ENCODE data around the gene OR1N2. TPM values are rescaled to one million over a fixed set of nuclear protein-coding genes. Genes with fewer than 3 reads are reported as not detected.
"Not testable (repeated sequence)": the region's sequence is repeated elsewhere in the genome, so short reads cannot be mapped to it uniquely, and the experiment has no call there.

The OR1N2 gene, protein sequence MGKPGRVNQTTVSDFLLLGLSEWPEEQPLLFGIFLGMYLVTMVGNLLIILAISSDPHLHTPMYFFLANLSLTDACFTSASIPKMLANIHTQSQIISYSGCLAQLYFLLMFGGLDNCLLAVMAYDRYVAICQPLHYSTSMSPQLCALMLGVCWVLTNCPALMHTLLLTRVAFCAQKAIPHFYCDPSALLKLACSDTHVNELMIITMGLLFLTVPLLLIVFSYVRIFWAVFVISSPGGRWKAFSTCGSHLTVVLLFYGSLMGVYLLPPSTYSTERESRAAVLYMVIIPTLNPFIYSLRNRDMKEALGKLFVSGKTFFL
- not detected for polyA plus RNA-seq (ENCODE audit: insufficient read length in 3 of 3)
- long read RNA-seq, donor 1: 0 reads
- long read RNA-seq, donor 2: 0 reads
- long read RNA-seq, donor 3: 0 reads
- long read RNA-seq, donor 4: 0 reads
- long read RNA-seq, donor 5: 0 reads
- long read RNA-seq, donor 6: 0 reads
- long read RNA-seq, donor 7: 0 reads
- long read RNA-seq, donor 8: 0 reads
- long read RNA-seq, donor 9: 0 reads
- long read RNA-seq, donor 10: 0 reads
- long read RNA-seq, donor 11: 0 reads
- long read RNA-seq, donor 12: 0 reads
- long read RNA-seq, donor 13: 0 reads
- long read RNA-seq, donor 14: 0 reads
- long read RNA-seq, donor 15: 0 reads
- long read RNA-seq, donor 16: 0 reads

DNA sequence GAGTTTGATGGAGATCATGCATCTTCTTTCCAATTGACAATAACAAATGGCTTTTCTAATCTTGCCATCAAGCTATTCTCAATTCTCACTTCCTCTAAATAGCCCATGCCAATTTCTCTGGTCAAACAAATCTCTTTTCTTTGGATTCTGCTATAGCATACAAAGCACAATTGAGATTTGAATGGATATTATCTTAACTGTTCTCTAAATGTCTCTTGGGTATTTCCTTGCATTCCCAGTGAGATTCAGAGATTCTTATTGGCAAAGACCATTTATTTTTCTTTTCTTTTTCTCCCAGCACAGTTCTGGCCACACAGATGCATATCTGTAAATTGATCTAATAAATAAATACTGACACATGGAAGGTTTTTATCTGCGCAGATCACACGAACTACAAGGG is at the start of gene OR1N2:
TSS of gene OR1N2 (plus strand) at position 301 of the 400 bp plus-strand sequence. CDS start 100 bp downstream, outside the sequence.
- no peak for DNase-seq

DNA sequence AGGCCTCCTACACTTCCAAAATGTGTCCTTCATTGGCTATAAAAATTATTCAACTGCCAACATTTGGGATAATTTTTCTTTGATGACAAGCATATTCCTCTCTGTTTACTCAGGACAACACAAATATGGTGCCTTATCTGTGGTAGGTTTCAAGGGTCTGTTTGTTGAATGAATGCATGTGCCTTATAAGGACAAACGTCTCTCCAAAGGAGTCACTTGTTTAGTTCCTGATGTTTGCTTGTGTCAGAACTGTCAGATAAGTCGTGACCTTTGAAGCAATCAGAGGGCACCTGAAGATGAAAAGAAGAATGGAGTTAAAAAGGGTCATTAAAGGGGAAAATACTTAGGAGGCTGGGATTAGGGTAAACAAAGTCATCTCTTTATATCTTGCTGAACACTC is 45.9 kb upstream of the OR1N2 start:
- no peak for DNase-seq

DNA sequence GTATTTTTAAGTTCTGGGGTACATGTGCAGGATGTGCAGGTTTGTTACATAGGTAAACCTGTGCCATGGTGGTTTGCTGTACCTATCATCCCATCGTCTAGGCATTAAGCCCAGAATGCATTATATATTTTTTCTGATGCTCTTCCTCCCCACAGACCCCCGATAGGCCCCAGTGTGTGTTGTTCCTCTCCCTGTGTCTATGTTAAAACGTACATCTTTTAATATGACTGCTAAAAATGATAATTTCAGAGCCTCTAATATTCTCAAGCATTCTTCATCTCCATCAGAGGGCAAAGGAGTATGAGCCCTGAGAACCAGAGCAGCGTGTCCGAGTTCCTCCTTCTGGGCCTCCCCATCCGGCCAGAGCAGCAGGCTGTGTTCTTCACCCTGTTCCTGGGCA is 42.4 kb upstream of the OR1N2 start, which contains the start of gene OR1J2:
TSS of gene OR1J2 (plus strand) at position 301 of the 400 bp plus-strand sequence. CDS start at position 301, 0 bp downstream.
- DNase-seq: no peak

DNA sequence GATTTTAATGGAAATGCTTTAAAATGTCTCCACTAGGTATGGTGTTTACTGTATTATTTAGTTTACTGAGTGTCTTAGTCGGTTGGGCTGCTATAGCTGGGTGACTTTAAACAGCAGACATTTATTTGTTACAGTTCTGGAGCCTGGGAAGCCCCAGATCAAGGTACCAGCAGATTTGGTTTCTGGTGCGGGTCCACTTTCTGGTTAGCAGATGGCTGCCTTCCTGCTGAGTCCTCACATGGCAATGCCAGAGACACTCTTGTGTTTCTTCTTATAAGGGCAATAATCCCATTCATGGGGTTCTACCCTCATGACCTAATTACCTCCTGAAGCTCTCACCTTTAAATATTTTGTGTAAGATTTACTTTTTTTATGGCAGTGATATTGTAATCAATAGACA is 34.7 kb upstream of the OR1N2 start:
- DNase-seq: no peak

DNA sequence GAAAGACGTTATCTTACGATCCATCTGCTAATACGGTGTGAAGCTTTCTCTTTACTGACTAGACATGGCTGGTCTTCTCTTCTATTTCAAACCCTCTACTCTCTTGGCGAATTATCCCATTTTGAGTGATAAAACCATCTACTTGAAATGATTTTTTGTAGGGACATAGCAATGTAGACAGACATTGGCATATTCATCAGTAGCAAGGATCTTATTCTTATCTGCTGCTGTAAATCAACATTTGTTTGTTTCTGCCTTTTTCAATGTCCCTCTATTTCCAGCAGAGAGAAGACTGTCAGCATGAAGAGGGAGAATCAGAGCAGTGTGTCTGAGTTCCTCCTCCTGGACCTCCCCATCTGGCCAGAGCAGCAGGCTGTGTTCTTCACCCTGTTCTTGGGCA is 34.1 kb upstream of the OR1N2 start, which contains the start of gene OR1J4:
TSS of gene OR1J4 (plus strand) at position 301 of the 400 bp plus-strand sequence. CDS start at position 301, 0 bp downstream.
- DNase-seq: no peak

DNA sequence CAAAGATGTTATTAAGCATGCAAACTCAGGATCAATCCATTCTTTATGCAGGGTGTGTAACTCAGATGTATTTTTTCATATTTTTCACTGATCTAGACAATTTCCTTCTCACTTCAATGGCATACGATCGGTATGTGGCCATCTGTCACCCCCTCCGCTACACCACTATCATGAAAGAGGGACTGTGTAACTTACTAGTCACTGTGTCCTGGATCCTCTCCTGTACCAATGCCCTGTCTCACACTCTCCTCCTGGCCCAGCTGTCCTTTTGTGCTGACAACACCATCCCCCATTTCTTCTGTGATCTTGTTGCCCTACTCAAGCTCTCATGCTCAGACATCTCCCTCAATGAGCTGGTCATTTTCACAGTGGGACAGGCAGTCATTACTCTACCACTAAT is 33.5 kb upstream of the OR1N2 start:
- DNase-seq: no peak

DNA sequence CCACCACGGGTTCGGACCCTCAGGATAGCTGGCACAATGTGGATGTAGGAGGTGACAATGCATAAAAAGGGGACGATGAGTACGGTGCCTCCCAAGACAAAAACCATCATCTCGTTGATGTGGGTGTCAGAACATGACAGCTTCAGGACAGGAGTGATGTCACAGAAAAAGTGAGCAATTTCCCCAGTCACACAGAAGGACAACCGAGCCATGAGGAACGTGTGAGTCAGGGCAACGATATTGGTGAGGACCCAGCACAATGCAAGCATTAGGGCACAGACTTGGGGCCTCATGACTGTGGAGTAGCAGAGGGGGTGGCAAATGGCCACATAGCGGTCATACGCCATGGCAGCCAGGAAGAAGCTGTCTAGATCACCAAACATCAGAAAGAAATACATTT is 26.3 kb upstream of the OR1N2 start:
- no peak for DNase-seq

DNA sequence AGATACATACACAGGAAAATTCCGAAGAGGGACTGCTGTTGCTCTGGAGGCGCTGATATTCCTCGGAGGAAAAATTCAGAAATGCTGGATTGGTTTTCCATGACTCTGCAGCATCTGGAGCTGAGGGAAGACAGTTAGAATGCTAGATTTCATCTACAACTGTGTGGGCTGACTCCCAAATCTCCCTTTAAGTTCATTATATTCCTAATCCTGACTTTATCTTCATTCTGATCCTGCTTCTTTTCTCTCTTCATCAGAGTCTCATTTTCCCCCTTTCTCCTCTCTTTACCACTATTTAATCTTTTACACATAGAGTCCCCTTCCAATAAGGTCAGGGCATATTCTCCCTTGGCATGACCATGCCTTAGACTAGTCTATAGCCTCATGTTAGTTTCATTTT is 25.7 kb upstream of the OR1N2 start, which contains the start of gene OR1N1:
TSS of gene OR1N1 (minus strand) at position 101 of the 400 bp plus-strand sequence. CDS start at position 101, 0 bp downstream.
- no peak for DNase-seq

DNA sequence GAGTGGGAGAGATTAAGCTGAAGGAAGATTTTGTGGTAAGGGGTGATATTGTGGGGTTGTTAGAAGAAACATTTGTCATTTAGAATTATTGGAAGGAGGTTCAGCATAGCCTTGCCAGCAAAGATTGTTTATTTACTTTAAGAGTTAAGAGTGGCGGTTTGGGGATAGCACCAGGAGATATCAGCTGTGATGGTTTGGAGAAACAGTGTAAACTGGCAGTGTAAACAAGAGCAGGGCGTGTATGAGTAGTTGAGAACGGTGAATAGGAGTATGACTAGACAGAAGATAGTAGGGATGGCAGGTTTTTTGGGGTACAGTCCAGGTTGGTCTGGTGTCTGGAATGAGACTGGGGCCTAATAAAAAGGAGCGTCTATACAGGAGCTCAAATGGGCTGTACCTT is 21.8 kb upstream of the OR1N2 start:
- DNase-seq: not testable (repeated sequence)

DNA sequence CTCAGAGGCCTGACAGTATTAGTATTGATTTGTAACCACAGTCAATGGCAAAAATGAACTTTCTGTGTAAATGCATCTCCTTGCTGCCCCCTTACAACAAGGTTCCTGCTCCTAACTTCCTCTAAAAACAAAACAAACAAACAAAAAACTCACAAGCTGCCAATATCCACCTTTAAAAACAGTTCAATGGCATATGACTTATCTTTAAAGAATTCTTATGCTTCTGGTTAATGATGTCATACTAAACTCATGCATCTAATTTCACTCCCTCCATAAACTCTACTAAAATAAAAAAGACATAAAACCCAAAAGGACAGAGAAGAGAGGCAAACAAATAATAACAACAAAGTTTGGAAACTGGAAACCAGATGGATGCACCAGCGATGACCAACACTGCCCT is 16.8 kb upstream of the OR1N2 start:
- DNase-seq: no peak

DNA sequence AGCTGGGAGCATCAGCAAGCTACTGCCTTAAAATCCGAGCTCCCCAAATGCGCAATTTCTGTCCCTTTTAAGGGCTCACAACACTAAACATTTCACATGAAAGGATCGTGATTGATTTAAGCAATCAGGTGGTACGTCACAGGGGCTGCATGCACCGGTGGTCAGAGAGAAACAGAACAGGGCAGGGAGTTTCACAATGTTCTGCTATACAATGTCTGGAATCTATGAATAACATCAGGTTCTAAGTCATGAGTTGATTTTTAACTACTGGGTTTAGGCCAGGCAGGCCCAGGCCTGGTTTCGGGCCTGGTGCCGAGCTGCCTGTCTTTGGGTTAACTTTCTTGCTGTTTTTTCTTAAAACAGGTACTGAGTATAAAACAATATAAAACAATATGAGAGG is 15.8 kb upstream of the OR1N2 start:
- not testable (repeated sequence) for DNase-seq

DNA sequence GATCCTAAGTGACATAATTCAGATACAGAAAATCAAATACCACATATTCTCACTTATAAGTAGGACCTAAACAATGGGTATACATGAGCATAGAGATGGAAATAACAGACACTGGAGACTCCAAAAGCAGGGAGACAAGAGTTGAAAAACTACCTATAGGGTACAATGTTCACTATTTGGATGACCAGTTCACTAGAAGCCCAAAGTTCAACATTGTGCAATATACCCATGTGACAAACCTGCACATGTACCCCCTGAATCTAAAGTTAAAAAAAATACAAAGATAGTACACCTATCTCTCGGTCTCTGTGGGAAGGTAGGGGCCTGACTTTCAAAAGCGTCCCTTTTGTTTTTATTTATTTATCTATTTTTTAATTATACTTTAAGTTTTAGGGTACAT is 14.2 kb upstream of the OR1N2 start:
- DNase-seq: no peak

DNA sequence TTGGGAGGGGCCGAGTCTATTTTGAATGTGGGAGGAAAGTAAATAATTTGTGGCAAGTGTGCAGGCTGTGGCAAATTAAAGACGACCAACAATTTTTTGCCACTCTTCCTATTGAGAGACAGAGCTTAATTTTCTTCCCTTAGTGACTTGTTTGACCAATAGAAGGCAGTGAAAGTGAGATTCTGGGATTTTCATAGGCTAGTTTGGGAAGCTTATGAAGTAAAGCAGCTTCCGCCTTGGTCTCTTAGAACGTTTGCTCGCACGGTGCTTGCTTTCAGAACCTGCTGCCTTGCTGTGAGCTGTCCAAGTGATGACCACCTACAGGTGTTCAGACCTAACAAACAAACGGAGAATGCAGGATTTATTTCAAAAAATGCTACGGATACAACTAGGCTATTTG is 6.7 kb upstream of the OR1N2 start:
- no peak for DNase-seq

DNA sequence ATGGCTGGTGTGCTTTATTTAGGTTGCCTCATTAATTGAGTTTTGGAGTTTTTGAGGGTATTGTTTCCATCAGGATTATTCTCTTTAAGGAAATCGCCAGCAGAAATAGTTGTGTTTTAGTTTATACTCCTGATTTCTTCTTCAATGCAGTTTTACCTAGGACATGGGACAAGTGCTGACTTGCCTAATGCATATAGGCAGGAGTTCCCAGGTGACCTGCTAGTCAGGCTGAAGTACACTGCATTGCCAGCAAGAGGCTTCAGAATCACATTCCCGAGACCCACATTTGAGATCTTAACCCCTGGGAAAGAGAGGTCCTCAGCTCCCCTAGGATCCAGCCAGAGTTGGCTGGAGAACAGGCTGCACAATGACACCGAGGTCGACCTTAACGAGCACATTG is 1.5 kb upstream of the OR1N2 start:
- DNase-seq: no peak

DNA sequence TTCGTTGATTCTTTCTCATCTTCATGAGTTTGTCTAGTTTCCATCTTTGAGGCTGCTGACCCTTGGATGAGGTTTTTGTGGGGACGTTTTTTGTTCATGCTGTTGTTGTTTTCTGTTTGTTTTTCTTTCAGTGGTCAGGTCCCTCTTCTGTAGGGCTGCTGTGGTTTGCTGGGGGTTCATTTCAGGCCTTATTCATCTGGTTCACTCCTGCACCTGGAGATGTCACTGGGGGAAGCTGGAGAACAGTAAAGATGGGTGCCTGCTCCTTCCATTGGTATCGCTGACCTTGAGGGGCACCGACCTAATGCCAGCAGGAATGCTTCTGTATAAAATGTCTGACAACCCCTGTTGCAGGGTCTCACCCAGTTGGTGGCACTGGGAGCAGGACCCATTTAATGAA is 8.5 kb downstream of the OR1N2 start:
- no peak for DNase-seq

DNA sequence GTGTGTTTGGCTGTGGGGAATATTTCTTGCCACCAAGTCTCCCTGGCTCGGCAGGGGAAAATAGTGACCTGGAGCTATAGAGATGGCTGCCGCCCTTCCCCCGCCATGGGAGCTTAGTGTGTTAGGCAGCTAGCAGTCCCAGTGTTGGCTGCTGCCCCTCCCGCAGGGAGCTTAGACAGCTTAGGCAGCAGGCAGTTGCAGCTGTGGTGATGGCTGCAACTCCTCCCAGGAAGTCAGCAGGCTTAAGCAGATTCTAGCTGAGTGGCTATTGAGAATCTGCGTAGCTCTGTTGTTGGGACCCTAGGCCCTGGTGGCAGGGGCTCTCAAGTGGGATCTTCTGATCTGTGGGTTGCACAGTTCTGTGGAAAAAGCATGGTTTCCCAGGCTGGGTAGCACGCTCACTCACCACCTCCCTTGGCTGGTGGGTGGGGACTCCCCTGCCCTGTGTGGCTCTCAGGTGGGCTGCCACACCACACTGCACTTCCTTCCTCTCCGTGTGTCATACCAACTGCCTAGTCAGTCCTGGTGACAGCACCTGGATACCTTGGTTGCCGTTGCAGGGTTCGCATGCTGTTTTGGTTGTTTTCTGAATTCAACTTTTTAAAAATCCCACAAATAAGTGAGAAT is 9.3 kb downstream of the OR1N2 start:
- no peak for DNase-seq

DNA sequence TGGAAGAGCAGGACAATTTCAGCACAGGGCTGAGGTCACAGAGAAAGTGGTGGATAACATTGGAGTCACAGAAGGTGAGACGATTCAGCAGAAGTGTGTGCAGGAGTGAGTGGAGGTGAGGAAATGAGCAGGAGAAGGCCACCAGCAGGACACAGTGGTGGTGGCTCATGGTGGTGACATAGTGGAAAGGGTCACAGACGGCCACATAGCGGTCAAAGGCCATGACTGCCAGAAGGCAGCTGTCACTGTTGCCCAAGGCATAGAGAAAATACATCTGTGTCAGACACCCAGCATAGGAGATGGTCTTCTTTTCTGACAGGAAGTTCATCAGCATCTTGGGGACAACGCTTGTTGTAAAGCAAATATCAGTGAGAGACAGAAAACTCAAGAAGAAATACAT is 15.0 kb downstream of the OR1N2 start:
- DNase-seq: no peak

DNA sequence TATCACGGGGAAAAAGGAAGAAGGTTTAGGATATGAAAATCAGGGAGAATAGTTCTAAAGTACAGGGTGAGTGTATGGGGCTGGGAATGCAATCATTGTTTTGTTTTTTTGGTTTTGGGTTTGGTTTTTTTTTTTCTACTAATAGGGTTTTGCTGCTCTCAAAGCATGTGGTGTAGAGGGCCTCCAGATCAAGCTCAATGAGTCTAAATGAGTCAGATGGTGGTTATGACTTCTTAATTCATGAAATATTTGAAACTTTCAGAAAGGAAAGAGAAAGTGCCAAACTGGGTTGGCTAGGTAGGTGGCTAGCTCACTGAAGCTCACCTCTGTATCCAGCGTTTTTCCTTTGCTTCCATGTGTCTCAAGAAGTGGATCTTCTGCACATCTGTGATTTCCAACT is 19.5 kb downstream of the OR1N2 start:
- no peak for DNase-seq

DNA sequence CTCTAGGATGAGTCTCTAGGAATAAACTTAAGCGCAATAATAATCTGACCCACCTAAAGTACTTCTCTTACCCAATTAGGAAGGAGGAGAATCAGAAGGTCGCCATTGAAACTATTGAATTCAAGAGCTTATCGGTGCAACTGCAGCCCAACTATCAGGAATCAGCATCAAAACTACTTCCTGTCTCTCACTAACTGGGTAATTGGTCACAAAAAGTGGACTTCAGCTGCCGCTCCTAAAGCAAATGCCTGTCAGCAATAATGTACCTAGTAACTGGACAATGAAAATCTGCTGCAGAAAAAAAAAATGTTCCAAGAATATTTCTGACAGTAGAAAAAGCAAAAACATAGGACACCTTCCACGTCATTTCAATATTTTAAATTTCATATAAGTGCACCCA is 27.0 kb downstream of the OR1N2 start:
- no peak for DNase-seq

DNA sequence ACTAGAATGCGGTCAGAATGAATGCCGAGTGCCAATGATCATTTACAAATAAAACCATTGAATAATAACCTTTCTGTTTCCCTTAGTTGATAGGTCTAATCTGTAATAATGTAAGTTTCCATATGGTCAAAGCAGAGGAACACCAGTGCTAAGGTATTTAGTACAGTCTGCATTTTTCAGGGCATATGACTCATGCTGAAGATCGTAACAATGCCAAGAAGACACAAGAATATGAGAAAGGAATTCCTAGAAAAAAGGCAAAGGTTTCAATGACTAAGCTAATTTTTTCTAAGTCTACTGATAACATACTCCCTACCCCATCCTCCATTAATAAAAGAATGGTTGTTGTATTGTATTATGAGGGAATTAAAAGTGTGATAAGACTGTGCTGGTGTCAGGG is 27.4 kb downstream of the OR1N2 start:
- no peak for DNase-seq

DNA sequence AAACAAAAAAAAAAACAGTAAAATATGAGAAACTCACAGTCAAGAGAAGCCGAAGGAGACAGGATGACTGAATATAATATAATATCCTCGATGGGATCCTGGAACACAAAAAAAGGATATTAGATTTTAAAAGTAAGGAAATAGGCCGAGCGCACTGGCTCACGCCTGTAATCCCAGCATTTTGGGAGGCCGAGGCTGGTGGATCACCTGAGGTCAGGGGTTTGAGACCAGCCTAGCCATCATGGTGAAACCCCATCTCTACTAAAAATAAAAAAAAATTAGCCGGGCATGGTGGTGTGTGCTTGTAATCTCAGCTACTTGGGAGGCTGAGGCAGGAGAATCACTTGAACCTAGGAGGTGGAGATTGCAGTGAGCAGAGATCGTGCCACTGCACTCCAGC is 30.4 kb downstream of the OR1N2 start, which contains the start of gene OR1L8:
TSS of gene OR1L8 (minus strand) at position 101 of the 400 bp plus-strand sequence. CDS start 14,907 bp downstream, outside the sequence.
- not testable (repeated sequence) for DNase-seq
